WTC11 (cell line): Measurements from ENCODE around the gene PSAT1.

Experiments used
- ATF1 ChIP-seq: sonication (generic); formaldehyde crosslinking; IDR thresholded peaks from 2 replicates; pipeline ENCODE4 v1.8.1; 2023; ENCODE audit warnings: mild to moderate bottlenecking, moderate library complexity, missing genetic modification reagents
- CTCF ChIP-seq: fragments of 200-600 bp; IDR thresholded peaks from 2 replicates; pipeline ENCODE4 v1.8.0; 2022; ENCODE audit warnings: antibody characterized with exemption
- ELF4 ChIP-seq: sonication (generic); formaldehyde crosslinking; IDR thresholded peaks from 2 replicates; pipeline ENCODE4 v1.8.1; 2022; ENCODE audit warnings: low read depth, mild to moderate bottlenecking, moderate library complexity, missing genetic modification reagents
- FOXP1 ChIP-seq: sonication (generic); formaldehyde crosslinking; IDR thresholded peaks from 2 replicates; pipeline ENCODE4 v1.8.0; 2022; ENCODE audit warnings: missing genetic modification reagents, mild to moderate bottlenecking, moderate library complexity, borderline replicate concordance
- GABPB1 ChIP-seq: sonication (generic); formaldehyde crosslinking; IDR thresholded peaks from 2 replicates; pipeline ENCODE4 v1.8.1; 2023; ENCODE audit warnings: mild to moderate bottlenecking, missing genetic modification reagents
- MXD4 ChIP-seq: fragments of 250-450 bp; sonication (Bioruptor Pico); IDR thresholded peaks from 2 replicates; pipeline ENCODE4 v1.8.0; 2021; ENCODE audit warnings: mild to moderate bottlenecking, moderate library complexity, borderline replicate concordance
- SP1 ChIP-seq: sonication (generic); formaldehyde crosslinking; conservative IDR thresholded peaks from 2 replicates; pipeline ENCODE4 v1.8.1; 2022; ENCODE audit warnings: missing genetic modification reagents
- ZNF232 ChIP-seq: sonication (generic); formaldehyde crosslinking; IDR thresholded peaks from 2 replicates; pipeline ENCODE4 v1.8.0; 2022; ENCODE audit warnings: mild to moderate bottlenecking, missing genetic modification reagents
- ZNF263 ChIP-seq: sonication (generic); formaldehyde crosslinking; IDR thresholded peaks from 2 replicates; pipeline ENCODE4 v1.8.1; 2022; ENCODE audit warnings: low read depth, mild to moderate bottlenecking, moderate library complexity, missing genetic modification reagents
- TF ChIP-seq, protein P1 (sequence below): sonication (generic); formaldehyde crosslinking; IDR thresholded peaks from 2 replicates; pipeline ENCODE4 v1.8.1; 2023; ENCODE audit warnings: mild to moderate bottlenecking, missing genetic modification reagents, borderline replicate concordance

- TF ChIP-seq FOXP1 (CRISPR knock-in tag) (no peak), CTCF (no peak), ZNF263 (CRISPR knock-in tag) (no peak), ZNF232 (CRISPR knock-in tag) (no peak), SP1 (CRISPR knock-in tag) (no peak), ATF1 (no peak), ELF4 (no peak), MXD4 (no peak), GABPB1 (CRISPR knock-in tag) (no peak)
- TF ChIP-seq, protein P1, sequence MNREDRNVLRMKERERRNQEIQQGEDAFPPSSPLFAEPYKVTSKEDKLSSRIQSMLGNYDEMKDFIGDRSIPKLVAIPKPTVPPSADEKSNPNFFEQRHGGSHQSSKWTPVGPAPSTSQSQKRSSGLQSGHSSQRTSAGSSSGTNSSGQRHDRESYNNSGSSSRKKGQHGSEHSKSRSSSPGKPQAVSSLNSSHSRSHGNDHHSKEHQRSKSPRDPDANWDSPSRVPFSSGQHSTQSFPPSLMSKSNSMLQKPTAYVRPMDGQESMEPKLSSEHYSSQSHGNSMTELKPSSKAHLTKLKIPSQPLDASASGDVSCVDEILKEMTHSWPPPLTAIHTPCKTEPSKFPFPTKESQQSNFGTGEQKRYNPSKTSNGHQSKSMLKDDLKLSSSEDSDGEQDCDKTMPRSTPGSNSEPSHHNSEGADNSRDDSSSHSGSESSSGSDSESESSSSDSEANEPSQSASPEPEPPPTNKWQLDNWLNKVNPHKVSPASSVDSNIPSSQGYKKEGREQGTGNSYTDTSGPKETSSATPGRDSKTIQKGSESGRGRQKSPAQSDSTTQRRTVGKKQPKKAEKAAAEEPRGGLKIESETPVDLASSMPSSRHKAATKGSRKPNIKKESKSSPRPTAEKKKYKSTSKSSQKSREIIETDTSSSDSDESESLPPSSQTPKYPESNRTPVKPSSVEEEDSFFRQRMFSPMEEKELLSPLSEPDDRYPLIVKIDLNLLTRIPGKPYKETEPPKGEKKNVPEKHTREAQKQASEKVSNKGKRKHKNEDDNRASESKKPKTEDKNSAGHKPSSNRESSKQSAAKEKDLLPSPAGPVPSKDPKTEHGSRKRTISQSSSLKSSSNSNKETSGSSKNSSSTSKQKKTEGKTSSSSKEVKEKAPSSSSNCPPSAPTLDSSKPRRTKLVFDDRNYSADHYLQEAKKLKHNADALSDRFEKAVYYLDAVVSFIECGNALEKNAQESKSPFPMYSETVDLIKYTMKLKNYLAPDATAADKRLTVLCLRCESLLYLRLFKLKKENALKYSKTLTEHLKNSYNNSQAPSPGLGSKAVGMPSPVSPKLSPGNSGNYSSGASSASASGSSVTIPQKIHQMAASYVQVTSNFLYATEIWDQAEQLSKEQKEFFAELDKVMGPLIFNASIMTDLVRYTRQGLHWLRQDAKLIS (CRISPR knock-in tag) = no peak
Measured at GRCh38 chr9:78267889-78268288, 29.0 kb upstream of the PSAT1 start.
